ENCODE data around the gene FBLL1.

The FBLL1 gene

DNA sequence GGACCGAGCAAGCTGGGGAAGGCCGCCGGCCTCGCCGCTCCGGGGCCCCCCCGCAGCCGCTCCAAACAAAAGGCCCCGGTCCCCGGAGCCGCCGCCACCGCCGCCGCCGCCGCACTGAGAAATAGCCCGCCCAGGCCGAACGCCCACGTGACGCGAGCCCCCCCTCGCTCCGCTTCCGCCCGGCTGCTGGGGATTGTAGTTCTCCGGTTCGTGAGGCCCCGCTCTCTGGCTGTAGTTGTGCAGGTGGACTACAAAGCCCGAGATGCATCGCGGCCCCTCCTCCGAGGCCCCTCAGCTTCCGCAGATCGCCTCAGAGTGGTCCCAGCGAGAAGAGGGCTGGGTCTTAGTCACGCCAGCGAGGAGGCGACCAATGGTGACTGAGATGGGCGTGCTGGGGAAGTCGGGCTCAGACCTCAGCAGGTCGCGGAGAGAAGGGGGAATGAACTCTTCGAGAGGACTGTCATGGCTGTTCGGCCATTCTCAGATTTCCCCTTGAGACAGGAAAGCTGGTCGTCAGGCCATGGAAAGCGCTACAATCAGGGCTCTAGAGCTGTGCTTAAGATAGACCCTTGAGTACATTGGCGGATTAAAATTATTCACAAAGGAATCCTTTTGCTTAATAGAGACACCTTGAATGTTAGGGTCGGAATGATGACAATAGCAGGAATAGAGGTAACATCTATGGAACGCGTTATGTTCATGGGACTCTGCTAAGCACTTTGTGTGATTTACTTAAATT lies 50.6 kb downstream of the FBLL1 start:
- peak overlapping the region; percentile 90 for H2BK15ac ChIP-seq (ENCODE audit: low read length)
- H3K4me3 ChIP-seq (ENCODE audit: low read length in 2 of 2), result peak overlapping the region; percentile 98 to 99
- H4K8ac ChIP-seq (ENCODE audit: low read depth, low read length), result no peak overlapping the region
- peak; percentile 97 for DNase-seq (ENCODE audit: low spot score)
- WGBS, 2 donors (ENCODE audit: extremely low coverage in 2 of 2, insufficient read length in 2 of 2, insufficient replicate concordance in 1 of 2), result no CpG with 5 or more reads among the region's 52 CpGs
- peak overlapping the region; percentile 95 for H3K27ac ChIP-seq (replicated peaks; ENCODE audit: low read length)
- no peaks in the 10 kb centered on the region for H3K79me1 ChIP-seq (ENCODE audit: low read depth, low read length)
- H2BK120ac ChIP-seq (ENCODE audit: low read depth, low read length), result no peak overlapping the region
- peak overlapping the region; percentile 53 for H3K4me2 ChIP-seq (ENCODE audit: insufficient read depth, low read length, poor library complexity, severe bottlenecking)
- H3K9ac ChIP-seq (ENCODE audit: low read depth, low read length, poor library complexity), result no peak overlapping the region
- H3K4ac ChIP-seq (ENCODE audit: low read length), result no peak overlapping the region
- H3K36me3 ChIP-seq (replicated peaks in 1 of 2; ENCODE audit: control insufficient read depth in 2 of 2, insufficient read depth in 2 of 2, low read length in 2 of 2), result peaks cover 0 to 35% of the 10 kb centered on the region in 2 donors
- no peak overlapping the region for H3K14ac ChIP-seq (ENCODE audit: low read length)
- H3K9me3 ChIP-seq (replicated peaks in 1 of 2; ENCODE audit: control insufficient read depth in 2 of 2, insufficient read depth in 1 of 2, low read depth in 1 of 2, low read length in 2 of 2), result peaks cover 0 to 23% of the 10 kb centered on the region in 2 donors
- no peak overlapping the region for H4K91ac ChIP-seq (ENCODE audit: low read depth, low read length, poor library complexity)
- H2AFZ ChIP-seq (ENCODE audit: low read length), result peak overlapping the region; percentile 87
- peak overlapping the region; percentile 98 for H3K18ac ChIP-seq (ENCODE audit: low read length)
- peaks cover 5 to 13% of the 10 kb centered on the region in 2 donors for H3K4me1 ChIP-seq (ENCODE audit: control insufficient read depth in 2 of 2, insufficient read depth in 1 of 2, low read depth in 1 of 2, low read length in 2 of 2)
- H2BK5ac ChIP-seq (ENCODE audit: low read length), result peak overlapping the region; percentile 93
- peak overlapping the region; percentile 86 for H3K23ac ChIP-seq (ENCODE audit: low read depth, low read length, poor library complexity)
- H3K27me3 ChIP-seq (ENCODE audit: control insufficient read depth in 3 of 3, insufficient read depth in 3 of 3, low read depth in 1 of 3, low read length in 3 of 3), result no peaks in the 10 kb centered on the region
- H2AK5ac ChIP-seq (ENCODE audit: low read depth, low read length), result no peak overlapping the region
- H2BK12ac ChIP-seq (ENCODE audit: low read length), result no peak overlapping the region

DNA sequence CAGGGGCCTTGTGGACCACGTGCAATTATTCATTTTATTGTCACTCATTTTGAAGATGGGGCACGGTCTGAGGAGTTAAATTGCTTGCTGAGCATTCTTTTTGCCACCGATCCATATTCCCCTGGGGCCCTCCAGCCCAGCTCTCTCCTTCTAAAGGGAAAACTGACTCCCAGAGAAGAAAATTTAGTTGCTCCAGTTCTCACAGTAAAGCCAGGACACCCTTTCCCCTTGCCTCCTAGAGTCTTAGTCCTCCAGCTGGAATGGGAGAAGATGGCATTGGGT lies 51.1 kb downstream of the FBLL1 start:
- peak overlapping the region; percentile 52 for H2AFZ ChIP-seq (ENCODE audit: low read length)
- H3K27me3 ChIP-seq (ENCODE audit: control insufficient read depth in 3 of 3, insufficient read depth in 3 of 3, low read depth in 1 of 3, low read length in 3 of 3), result no peaks in the 10 kb centered on the region
- no peak overlapping the region for H4K91ac ChIP-seq (ENCODE audit: low read depth, low read length, poor library complexity)
- H2BK12ac ChIP-seq (ENCODE audit: low read length), result no peak overlapping the region
- no peak overlapping the region for H3K9ac ChIP-seq (ENCODE audit: low read depth, low read length, poor library complexity)
- no peak overlapping the region for H2BK120ac ChIP-seq (ENCODE audit: low read depth, low read length)
- no peak overlapping the region for H3K14ac ChIP-seq (ENCODE audit: low read length)
- H3K79me1 ChIP-seq (ENCODE audit: low read depth, low read length), result no peaks in the 10 kb centered on the region
- H2BK15ac ChIP-seq (ENCODE audit: low read length), result no peak overlapping the region
- no peak for DNase-seq (ENCODE audit: low spot score)
- no peak overlapping the region for H3K4me2 ChIP-seq (ENCODE audit: insufficient read depth, low read length, poor library complexity, severe bottlenecking)
- H3K4ac ChIP-seq (ENCODE audit: low read length), result no peak overlapping the region
- no peak overlapping the region for H3K23ac ChIP-seq (ENCODE audit: low read depth, low read length, poor library complexity)
- WGBS, 2 donors (ENCODE audit: extremely low coverage in 2 of 2, insufficient read length in 2 of 2, insufficient replicate concordance in 1 of 2), result no CpG with 5 or more reads among the region's 3 CpGs
- no peak overlapping the region for H4K8ac ChIP-seq (ENCODE audit: low read depth, low read length)
- H3K4me1 ChIP-seq (ENCODE audit: control insufficient read depth in 2 of 2, insufficient read depth in 1 of 2, low read depth in 1 of 2, low read length in 2 of 2), result peaks cover 5 to 13% of the 10 kb centered on the region in 2 donors
- H3K18ac ChIP-seq (ENCODE audit: low read length), result no peak overlapping the region
- no peak overlapping the region for H2AK5ac ChIP-seq (ENCODE audit: low read depth, low read length)
- H3K4me3 ChIP-seq (ENCODE audit: low read length in 2 of 2), result peak overlapping the region; percentile 70 to 98
- H3K9me3 ChIP-seq (replicated peaks in 1 of 2; ENCODE audit: control insufficient read depth in 2 of 2, insufficient read depth in 1 of 2, low read depth in 1 of 2, low read length in 2 of 2), result peaks cover 0 to 18% of the 10 kb centered on the region in 2 donors
- peak overlapping the region; percentile 84 for H3K27ac ChIP-seq (replicated peaks; ENCODE audit: low read length)
- H2BK5ac ChIP-seq (ENCODE audit: low read length), result no peak overlapping the region
- H3K36me3 ChIP-seq (replicated peaks in 1 of 2; ENCODE audit: control insufficient read depth in 2 of 2, insufficient read depth in 2 of 2, low read length in 2 of 2), result peaks cover 0 to 30% of the 10 kb centered on the region in 2 donors

Small RNAs within 50 kb of the gene (small RNA-seq; reads per million reads assigned to genes)
- 32.7 reads per million, percentile 89 among the genes with 10 or more reads in this experiment for gene MIR103A1 (ENCODE audit: insufficient read depth)
